GM19395 (cell line): ENCODE results near the gene SMIM1.
"Not testable (repeated sequence)": the region's sequence is repeated elsewhere in the genome, so short reads cannot be mapped to it uniquely, and the experiment has no call there.

Source experiments
- ATAC-seq: cut with Tn5 transposase; IDR thresholded peaks from one replicate; pipeline ENCODE4 v1.9.1; 2021; ENCODE audit warnings: mild to moderate bottlenecking, moderate library complexity; ENCODE audit not compliant: unreplicated experiment

The SMIM1 gene, protein sequence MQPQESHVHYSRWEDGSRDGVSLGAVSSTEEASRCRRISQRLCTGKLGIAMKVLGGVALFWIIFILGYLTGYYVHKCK

DNA sequence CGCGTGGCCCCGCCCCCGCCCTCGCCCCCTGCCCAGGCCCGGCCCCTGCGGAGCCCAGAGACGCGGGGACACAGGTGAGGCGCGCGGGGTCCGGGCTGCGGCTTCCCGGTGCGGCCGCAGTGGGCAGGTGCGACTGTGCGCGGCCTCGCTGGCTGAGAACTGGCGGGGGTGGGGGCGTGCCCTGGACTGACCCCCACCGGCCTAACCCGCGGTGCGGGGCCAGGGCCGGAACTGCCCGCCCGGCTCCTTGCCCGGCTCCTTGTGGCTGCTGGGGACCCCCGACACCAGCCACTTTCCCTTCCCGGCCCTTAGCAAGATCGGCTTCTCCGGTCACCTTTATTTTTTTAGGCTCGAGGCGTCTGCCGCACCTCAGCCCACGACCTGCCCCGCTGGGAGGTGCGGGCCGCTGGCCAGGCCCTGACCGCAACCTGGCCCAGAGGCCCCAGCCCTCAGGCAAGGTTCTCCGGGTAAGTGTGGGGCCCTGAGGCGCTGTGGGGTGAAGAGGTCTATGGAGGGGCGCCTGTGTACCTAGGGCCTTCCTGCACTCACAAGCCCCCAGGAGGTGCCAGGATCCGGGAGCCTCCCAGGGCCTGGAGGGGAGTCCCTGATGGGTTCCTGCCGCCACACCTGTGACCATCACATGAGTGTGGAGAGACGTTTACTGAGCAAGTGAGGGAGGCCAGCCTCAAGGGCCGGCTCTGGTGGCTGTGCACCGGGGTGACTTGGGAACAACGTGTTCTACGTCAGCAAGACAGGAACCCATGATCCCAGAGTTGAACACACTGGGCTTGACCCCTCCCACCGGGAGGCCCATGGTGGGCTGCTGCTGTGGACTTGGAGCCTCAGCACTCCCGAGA, at the start of gene SMIM1:
Gene SMIM1 (plus strand): TSS at position 35 of the 857 bp plus-strand sequence. CDS start 2,625 bp downstream, outside the sequence.
- peak; percentile 13 for ATAC-seq

DNA sequence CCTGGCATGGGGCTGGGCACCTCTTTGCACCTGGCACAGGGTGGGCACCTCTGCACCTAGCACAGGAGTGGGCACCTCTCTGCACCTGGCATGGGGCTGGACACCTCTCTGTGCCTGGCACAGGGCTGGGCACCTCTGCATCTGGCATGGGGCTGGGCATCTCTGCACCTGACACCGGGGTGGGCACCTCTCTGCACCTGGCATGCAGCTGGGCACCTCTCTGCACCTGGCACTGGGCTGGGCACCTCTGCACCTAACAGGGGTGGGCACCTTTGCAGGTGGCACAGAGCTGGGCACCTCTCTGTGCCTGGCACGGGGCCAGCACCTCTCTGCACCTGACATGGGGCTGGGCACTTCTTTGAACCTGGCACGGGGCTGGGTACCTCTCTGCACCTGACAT, 49.7 kb upstream of the SMIM1 start:
- ATAC-seq = no peak

DNA sequence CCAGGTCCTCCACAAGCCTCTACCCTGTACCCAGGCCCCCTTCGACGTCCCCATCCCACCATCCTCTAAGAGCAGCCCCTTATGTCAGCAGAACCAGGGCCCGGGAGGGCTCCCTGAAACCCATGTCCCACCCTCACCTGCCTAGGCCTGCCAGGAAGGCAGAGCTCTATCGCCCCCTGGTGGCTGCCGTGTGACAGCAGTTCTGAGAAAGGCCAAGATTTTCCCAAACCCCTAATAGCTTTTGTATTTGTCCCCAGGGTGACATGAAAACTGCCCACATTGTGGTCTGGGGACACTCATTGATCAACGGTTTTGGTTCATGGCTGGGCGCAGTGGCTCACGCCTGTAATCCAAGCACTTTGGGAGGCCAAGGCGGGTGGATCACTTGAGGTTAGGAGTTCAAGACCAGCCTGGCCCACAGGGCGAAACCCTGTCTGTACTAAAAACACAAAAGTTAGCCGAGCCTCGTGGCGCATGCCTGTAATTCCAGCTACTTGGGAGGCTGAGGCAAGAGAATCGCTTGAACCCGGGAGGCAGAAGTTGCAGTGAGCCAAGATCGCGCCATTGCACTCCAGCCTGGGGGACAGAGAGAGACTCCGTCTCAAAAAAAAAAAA, 48.0 kb upstream of the SMIM1 start:
- ATAC-seq = not testable (repeated sequence)

DNA sequence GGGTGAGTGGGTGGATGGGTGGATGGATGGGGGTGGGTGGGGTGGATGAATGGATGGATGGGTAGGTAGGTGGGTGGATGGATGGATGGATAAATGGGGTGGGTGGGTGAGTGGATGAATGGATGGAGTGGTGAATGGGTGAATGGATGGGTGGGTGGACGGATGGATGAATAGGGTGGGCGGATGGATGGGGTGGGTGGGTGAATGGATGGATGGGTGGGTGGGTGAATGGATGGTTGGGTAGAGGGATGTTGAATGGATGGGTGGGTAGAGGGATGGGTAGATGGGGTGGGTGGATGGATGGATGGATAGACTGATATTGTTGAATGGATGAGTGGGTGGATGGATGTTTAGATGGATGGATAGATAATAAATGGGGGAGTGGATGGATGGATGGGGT, 47.2 kb upstream of the SMIM1 start:
- no peak for ATAC-seq

DNA sequence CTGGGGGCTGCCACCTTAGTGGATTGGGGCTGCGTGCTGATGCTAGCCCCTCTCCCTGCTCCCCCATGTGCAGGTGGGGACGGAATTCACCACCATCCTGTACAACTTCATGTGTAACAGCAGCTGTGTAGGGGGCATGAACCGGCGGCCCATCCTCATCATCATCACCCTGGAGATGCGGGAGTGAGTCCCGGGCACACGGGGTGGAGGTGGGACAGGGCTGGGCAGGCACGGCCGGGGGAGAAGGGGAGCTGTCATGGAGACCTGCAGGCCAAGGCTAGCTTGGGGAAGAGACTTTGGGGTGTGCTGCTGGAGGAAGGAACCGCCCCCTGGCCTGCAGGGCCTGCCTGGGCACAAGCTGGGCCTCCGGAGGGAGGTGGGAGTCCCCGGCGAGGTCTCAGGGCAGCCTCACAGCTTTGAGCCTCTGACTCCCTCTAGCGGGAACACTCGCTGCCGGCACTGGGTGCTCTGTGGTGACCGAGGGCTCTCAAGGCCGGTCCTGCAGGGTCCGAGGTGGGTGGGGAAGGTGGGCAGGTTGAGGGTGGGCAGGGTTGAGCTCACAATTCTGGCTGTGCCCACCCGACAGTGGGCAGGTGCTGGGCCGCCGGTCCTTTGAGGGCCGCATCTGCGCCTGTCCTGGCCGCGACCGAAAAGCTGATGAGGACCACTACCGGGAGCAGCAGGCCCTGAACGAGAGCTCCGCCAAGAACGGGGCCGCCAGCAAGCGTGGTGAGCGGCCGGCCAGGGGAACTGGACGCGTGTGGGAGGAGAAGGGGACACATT, 45.3 kb upstream of the SMIM1 start:
- no peak for ATAC-seq

DNA sequence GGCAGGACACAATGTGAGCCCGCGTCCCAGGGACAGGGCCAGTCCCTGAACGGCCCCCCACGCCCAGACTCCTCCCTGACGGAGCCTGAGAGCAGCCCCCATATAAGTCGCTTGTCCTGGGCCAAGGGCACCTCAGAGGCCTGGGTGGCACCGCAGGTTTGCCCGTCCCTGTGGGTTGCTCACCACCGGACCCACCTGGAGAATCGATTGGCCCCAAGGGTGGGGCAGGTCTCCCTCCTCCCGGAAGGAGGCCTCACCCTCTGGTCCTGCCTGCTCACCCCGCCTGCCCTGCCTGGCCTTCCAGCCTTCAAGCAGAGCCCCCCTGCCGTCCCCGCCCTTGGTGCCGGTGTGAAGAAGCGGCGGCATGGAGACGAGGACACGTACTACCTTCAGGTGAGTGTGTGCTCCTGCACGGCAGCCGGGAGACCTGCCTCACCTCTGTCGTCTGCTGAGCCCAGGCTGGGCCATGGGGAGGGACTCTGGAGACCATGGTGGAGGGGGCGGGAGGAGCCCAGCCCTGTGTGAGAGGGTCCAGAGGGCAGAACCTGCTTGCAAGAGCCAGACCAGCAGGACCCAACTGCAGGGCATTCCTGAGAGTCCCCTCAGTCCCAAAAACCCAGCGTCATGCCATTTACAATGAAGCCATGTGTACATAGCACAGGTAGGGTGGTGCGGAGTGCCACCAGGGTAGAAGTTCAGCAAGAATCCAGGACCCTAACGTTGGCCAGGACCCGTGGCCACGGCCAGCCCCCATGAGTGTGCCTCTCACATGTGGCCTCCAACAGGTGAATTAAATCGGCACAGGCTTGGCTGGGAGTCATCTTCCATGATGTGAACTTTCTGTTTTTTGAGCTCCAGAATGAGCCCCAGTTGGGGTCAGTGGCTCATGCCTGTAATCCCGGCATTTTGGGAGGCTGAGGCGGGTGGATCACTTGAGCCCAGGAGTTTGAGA, 44.4 kb upstream of the SMIM1 start:
- ATAC-seq = no peak

DNA sequence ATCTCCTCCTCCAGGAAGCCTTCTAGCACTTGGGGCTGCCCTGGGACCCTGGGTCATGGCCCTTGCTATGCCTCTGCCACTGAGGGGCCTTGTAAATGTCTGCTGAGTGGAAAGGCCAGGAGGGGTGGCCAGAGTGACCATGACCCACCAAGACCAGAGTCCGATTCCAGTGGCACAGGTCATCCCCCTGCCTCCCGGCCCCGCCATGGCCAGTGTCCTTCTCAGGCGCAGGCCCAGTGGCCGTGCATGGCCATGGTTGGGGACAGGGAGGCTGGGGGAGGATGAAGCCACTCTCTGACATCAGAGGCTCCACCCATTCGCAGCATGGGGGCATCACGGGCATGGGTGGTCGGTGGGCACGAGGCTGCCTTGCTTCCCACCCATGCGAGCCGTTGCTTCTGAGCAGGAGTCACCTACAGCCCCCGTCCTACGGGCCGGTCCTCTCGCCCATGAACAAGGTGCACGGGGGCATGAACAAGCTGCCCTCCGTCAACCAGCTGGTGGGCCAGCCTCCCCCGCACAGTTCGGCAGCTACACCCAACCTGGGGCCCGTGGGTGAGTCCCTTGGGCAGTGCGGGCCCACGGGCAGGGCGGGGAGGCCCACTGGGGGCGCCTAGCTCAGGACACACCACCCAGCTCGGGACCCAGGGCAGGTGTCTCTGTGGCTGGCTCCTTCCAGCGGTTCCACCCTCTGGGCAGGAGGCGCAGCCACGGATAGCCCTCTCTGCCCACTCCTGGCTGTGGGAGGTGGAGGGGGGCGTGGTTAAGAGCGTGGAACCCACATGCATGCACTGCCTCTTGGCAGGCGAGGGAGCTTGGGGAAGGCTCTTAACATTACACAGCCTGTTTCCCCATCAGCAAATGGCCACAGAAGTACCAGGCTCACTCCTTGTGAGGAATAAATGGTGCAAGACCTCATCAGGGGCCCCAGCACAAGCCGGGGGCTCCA, 42.7 kb upstream of the SMIM1 start:
- ATAC-seq = no peak

DNA sequence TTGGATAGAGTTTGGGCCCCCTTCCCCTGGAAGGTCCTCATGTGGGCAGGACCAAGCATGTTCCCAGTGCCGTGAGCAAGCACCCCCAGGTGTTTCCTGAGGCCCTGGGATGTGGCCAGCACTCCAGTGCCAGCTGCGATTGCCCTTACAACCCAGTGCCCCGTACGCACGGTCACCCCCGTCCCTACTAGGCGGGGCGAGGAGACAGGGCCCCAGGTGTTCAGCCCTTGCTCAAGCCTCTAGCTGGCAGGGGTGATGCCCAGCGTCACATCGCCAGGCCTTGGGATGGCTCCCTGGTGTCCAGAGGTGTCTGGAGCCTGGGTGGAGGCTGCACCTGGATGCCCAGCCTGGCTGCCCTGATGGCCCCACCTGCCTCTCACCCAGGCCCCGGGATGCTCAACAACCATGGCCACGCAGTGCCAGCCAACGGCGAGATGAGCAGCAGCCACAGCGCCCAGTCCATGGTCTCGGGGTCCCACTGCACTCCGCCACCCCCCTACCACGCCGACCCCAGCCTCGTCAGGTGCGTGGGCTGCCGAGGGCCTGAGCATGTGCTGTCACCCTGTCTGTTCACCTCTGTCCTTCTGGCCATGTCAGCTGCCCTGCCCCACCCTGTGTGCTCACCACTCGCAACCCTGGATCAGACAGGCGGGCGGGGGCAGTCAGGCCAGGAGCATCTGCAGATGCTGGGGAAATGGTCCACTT, 41.9 kb upstream of the SMIM1 start:
- ATAC-seq = no peak

DNA sequence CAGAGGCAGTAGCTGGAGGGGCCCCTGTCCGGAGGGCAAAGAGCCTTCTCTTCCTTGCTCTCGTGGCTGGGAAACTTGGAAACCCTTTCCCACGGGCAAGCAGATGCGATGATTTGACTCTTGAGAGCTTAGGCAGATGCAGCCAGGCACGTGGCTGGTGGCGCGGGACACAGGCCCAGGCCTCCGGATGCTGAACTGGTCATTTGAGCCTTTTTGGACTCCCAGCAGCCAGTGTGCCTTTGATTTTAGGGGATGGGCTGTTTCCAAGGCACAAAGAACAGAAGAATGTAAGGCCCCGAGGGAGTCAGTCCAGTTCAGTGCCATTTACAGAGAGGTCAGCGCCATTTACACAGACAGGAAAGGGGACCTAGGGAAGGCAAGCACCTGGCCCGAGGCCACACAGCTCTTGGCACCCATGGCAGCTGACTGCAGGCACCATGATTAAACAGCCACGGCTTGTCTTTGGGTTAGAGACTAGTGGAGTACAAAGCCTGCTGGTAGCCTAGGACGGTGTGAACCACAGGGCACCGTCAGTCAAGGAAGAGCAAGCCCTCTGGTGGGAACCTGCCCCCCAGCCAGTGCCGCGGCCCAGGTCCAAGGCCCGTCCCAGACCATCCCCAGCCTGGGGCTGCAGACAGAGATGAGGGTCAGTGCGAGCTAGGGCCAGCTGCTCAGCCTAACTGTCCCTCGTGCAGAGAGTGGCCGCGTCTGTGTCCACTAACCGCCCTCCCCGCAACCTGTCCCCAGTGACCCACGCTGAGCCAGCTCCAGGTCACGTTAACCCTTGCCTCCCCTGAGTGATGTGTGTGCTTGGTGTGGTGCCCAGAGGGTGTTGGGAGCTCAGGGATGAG, 40.7 kb upstream of the SMIM1 start:
- ATAC-seq = no peak

DNA sequence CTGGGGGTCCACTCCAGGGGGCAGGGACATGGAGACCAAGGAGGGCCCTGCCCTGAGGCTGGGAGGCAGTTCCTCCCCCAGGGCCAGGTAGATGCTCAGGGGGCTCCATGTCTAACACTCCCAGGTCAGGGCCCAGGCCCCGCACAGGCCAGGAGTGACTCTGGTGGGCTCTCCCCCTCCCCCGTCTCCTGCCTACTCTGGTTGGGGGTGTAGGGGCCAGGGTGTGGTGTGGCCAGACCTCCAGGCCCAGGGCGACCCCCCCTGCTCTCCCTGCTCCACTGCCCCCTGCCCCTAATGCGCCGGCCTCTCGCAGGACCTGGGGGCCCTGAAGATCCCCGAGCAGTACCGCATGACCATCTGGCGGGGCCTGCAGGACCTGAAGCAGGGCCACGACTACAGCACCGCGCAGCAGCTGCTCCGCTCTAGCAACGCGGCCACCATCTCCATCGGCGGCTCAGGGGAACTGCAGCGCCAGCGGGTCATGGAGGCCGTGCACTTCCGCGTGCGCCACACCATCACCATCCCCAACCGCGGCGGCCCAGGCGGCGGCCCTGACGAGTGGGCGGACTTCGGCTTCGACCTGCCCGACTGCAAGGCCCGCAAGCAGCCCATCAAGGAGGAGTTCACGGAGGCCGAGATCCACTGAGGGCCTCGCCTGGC, 40.0 kb upstream of the SMIM1 start:
- ATAC-seq = no peak

DNA sequence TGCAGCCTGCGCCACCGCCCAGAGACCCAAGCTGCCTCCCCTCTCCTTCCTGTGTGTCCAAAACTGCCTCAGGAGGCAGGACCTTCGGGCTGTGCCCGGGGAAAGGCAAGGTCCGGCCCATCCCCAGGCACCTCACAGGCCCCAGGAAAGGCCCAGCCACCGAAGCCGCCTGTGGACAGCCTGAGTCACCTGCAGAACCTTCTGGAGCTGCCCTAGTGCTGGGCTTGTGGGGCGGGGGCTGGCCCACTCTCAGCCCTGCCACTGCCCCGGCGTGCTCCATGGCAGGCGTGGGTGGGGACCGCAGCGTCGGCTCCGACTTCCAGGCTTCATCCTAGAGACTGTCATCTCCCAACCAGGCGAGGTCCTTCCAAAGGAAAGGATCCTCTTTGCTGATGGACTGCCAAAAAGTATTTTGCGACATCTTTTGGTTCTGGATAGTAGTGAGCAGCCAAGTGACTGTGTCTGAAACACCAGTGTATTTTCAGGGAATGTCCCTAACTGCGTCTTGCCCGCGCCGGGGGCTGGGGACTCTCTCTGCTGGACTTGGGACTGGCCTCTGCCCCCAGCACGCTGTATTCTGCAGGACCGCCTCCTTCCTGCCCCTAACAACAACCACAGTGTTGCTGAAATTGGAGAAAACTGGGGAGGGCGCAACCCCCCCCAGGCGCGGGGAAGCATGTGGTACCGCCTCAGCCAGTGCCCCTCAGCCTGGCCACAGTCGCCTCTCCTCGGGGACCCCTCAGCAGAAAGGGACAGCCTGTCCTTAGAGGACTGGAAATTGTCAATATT, 39.3 kb upstream of the SMIM1 start:
- ATAC-seq = no peak

DNA sequence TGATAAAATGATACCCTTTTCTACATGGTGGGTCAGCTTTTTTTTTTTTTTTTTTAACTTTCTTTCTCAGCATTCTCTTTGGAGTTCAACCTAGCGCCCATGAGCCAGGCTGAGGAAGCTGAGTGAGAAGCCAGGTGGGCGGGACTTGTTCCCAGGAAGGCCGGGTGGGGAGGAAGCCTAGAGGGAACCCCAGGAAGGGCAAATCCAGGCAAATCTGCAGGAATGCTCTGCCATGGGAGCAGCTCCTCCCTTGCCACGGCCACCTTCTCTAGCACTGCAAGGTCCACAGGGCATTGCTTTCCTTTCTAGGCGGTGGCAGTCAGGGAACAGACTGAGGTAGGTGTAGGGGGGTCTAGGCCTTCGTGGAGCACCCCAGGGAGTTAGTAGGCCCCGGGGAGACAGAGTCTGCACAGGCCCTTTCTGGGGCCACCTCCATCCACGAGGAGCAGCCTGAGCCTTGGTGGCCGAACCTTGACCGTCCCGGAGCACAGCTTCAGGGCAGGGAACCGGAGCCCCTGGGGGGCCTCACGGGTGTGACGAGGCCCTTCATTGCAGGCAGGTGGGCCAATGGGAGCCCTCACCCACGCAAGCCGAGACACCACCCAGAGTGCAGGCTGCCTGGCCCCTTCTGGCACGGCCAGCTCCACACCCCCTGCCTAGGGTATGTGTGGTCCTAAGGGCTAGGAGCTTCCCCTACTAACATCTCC, 38.5 kb upstream of the SMIM1 start:
- no peak for ATAC-seq

DNA sequence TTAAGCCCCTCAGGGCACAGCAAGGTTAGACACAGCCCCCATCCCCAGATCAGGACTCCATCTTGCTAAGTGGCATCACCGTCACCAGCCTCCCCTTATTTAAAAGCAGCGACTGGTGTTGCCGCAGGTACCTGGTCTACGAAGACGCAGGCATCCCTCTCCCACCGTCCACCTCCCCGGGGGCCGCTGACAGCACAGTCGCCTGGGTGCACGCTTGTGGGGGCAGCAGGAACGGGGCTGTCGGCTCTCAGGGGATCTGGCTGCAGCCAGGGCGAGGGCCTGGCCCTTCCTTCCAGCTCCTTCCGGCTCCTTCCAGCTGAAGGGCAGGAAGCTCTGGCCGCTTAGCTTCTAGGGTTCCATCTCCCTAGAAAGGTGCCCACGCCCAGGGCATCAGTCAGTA, 37.9 kb upstream of the SMIM1 start:
- ATAC-seq = no peak

DNA sequence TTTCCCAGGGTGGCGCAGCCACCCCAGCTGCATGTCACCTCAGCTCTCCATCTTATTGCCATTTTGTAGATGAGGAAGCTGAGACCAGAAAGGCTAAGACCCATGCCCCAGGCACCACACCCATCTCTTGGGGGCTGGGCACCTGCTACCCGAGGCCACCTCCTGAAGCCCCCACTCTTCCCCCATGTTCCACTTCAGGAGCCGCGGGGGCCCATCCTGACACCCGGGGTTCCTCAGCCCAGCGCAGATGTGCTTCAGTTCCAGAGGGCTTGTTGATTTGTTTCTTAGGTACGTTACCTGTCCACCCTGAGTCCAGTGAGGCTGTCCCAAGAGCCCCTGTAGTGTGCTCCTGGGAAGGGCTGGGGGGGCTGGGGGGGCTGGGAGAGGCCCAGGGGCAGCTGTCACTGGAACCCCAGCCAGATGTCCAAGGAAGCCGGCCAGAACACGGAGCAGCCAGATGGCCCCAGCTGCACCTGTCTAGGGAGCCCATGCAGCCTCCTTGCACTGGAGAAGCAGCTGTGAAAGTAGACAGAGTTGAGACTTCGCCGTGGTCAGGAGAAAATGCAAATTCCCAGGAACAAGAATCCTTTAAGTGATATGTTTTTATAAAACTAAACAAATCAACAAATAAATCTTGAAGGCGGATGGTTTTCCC, 37.4 kb upstream of the SMIM1 start:
- ATAC-seq = no peak

DNA sequence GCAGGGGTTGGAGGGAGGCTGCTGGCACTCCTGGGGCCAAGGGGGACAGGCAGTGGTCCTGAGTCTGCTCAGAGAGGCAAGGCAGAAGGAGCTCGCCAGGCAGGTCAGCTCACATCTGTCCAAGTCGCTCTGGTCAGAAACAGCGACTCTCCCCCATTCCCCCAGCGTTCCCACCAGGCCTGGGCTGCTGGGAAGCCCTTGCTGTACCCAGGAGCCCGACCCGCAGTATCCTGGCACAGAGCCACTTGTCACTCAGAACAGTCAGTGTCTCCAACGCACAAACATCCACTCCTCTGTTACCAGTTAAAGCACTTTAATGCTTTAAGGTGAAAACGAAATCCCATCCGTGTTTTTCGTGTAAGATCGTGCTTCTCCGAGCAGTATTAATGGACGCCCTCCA, 36.9 kb upstream of the SMIM1 start:
- ATAC-seq = no peak
